NB4 (cell line): Measurements from ENCODE around the gene KSR2.
"Not testable (repeated sequence)": the region's sequence is repeated elsewhere in the genome, so short reads cannot be mapped to it uniquely, and the experiment has no call there.

ENCODE experiments used
- POLR2A ChIP-seq: IDR thresholded peaks from 2 replicates; pipeline ENCODE4 v1.6.1; 2011; ENCODE audit warnings: mild to moderate bottlenecking; ENCODE audit not compliant: insufficient read length; ENCODE audit errors: extremely low read depth
- TF ChIP-seq, protein P1 (sequence below): IDR thresholded peaks from one replicate; pipeline ENCODE4 v1.5.1; 2012; ENCODE audit warnings: low read depth, low read length

DNA sequence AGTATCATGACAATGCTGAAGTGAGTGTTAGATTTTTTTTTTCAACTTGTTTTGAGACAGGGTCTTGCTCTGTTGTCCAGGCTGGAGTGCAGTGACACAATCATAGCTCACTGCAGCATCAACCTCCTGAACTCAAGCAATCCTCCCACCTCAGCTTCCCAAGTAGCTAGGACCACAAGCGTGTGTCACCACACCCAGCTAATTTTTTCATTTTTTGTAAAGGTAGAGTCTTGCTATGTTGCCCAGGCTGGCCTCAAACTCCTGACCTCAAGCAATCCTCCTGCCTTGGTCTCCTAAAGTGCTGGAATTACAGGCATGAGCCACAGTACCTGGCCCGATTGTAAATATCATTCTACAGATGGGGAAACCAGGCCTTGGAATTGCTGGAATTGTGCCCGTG is 94.6 kb downstream of the KSR2 start:
- TF ChIP-seq POLR2A, result not testable (repeated sequence)
- TF ChIP-seq, protein P1, sequence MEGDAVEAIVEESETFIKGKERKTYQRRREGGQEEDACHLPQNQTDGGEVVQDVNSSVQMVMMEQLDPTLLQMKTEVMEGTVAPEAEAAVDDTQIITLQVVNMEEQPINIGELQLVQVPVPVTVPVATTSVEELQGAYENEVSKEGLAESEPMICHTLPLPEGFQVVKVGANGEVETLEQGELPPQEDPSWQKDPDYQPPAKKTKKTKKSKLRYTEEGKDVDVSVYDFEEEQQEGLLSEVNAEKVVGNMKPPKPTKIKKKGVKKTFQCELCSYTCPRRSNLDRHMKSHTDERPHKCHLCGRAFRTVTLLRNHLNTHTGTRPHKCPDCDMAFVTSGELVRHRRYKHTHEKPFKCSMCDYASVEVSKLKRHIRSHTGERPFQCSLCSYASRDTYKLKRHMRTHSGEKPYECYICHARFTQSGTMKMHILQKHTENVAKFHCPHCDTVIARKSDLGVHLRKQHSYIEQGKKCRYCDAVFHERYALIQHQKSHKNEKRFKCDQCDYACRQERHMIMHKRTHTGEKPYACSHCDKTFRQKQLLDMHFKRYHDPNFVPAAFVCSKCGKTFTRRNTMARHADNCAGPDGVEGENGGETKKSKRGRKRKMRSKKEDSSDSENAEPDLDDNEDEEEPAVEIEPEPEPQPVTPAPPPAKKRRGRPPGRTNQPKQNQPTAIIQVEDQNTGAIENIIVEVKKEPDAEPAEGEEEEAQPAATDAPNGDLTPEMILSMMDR, result not testable (repeated sequence)
